GM19025 (cell line): ENCODE measurements around the gene ACAD8.
"Not testable (repeated sequence)": the region's sequence is repeated elsewhere in the genome, so short reads cannot be mapped to it uniquely, and the experiment has no call there.

Experiments used
- ATAC-seq: cut with Tn5 transposase; IDR thresholded peaks from one replicate; pipeline ENCODE4 v1.9.1; 2021; ENCODE audit warnings: mild to moderate bottlenecking, low read depth, moderate library complexity; ENCODE audit not compliant: unreplicated experiment

ACAD8 gene

GRCh38 chr11:134284349-134284748 lies 31.0 kb downstream of the ACAD8 start:
- not testable (repeated sequence) for ATAC-seq

GRCh38 chr11:134287561-134287960 lies 34.2 kb downstream of the ACAD8 start:
- no peak for ATAC-seq

GRCh38 chr11:134288486-134288885 lies 35.1 kb downstream of the ACAD8 start:
- no peak for ATAC-seq

- ATAC-seq, result no peak
These were observed 35.8 kb downstream of the ACAD8 start for GRCh38 chr11:134289167-134289566.

- no peak for ATAC-seq
These were observed 36.4 kb downstream of the ACAD8 start for GRCh38 chr11:134289789-134290188.

GRCh38 chr11:134290646-134291045 lies 37.3 kb downstream of the ACAD8 start:
- no peak for ATAC-seq

- ATAC-seq, result no peak
These were observed 37.8 kb downstream of the ACAD8 start for GRCh38 chr11:134291196-134291595.

- ATAC-seq, result no peak
These were observed 39.3 kb downstream of the ACAD8 start for GRCh38 chr11:134292661-134293060.

GRCh38 chr11:134293119-134294113 lies 40.0 kb downstream of the ACAD8 start:
- ATAC-seq, result no peak

- no peak for ATAC-seq
These were observed 41.3 kb downstream of the ACAD8 start for GRCh38 chr11:134294664-134295063.

- no peak for ATAC-seq
These were observed 58.9 kb downstream of the ACAD8 start for GRCh38 chr11:134312223-134312622.

- no peak for ATAC-seq
These were observed 59.4 kb downstream of the ACAD8 start for GRCh38 chr11:134312807-134313206.

- ATAC-seq, result no peak
These were observed 60.0 kb downstream of the ACAD8 start for GRCh38 chr11:134313379-134313778.

GRCh38 chr11:134313821-134314607 lies 60.6 kb downstream of the ACAD8 start:
- ATAC-seq, result no peak
